ENCODE measurements around the gene TRAPPC2L. TPM values are rescaled to one million over a fixed set of nuclear protein-coding genes. Genes with fewer than 3 reads are reported as not detected.

Gene TRAPPC2L
- total RNA-seq, 6 donors from 2014 or later: 10.9 to 62.5 (median 32.4) TPM

DNA sequence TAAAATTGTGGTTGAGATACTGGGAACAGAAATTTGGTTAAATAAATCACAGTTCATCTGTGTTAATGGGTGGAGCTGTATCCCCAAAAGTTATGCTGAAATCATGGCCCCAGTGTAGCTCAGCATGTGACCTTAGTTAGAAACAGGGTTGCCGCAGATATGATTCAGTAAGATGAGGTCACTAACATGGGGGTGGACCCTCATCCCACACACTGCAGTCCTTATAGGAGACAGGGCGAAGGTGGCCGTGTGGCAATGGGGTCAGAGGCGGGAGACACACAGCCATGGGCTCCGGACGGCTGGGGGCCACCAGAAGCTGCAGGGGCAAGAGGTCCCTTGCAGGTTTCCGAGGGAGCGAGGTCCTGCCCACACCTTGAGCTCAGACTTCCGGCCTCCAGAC lies 10.8 kb upstream of the TRAPPC2L start:
- WGBS, 2 donors: 92 to 97% methylated on average over 9 of the region's 9 CpGs

DNA sequence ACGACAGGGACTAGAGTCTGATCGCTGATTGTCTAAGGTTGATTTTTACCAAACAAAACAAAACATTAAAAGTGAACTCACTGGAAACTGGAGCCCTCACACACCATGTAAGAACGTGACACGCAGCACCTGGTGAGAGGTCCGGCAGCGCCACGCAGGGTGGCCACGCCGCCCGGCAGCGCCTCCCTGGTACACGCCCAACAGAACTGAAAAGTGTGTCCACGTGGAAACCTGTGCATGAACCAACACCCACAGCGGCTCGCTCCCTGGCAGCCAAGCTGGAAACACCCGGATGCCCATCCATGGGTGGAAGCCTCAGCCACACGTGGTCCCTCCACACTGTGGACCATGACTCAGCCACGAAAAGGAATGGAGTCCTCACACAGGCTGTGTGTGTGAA lies 9.3 kb upstream of the TRAPPC2L start:
- Histone ChIP-seq H3K27me3 (no peaks in the 10 kb centered on the region), H3K9me3 (no peaks in the 10 kb centered on the region), H3K27ac (no peak overlapping the region), H3K36me3 (peaks cover 0 to 32% (median 23%) of the 10 kb centered on the region in 4 donors), H3K4me1 (no peaks in the 10 kb centered on the region), H3K4me3 (no peak overlapping the region)
- ATAC-seq (ENCODE audit: low FRiP score in 2 of 2): no peak
- DNase-seq: peak in 1 of 2 donors; percentile 74
- 92 to 93% methylated on average over 17 to 18 of the region's 18 CpGs for WGBS, 2 donors
- TF ChIP-seq CTCF (IDR thresholded peaks at IDR 0.05) (no peak), EP300 (IDR thresholded peaks at IDR 0.05) (no peak)

More for the DNA sequence above, 10.8 kb upstream of the TRAPPC2L start:
- Histone ChIP-seq H3K4me3 (no peak overlapping the region), H3K27ac (no peak overlapping the region), H3K27me3 (no peaks in the 10 kb centered on the region), H3K36me3 (peaks cover 0 to 41% (median 27%) of the 10 kb centered on the region in 4 donors), H3K9me3 (no peaks in the 10 kb centered on the region), H3K4me1 (no peaks in the 10 kb centered on the region)
- TF ChIP-seq EP300 (IDR thresholded peaks at IDR 0.05) (no peak), POLR2A (IDR thresholded peaks at IDR 0.05) (no peak), CTCF (IDR thresholded peaks at IDR 0.05) (no peak), POLR2AphosphoS5 (IDR thresholded peaks at IDR 0.05) (no peak)
- peak in 1 of 2 donors; percentile 52 for DNase-seq
- ATAC-seq (ENCODE audit: low FRiP score in 2 of 2): peak in 1 of 2 donors; percentile 50

DNA sequence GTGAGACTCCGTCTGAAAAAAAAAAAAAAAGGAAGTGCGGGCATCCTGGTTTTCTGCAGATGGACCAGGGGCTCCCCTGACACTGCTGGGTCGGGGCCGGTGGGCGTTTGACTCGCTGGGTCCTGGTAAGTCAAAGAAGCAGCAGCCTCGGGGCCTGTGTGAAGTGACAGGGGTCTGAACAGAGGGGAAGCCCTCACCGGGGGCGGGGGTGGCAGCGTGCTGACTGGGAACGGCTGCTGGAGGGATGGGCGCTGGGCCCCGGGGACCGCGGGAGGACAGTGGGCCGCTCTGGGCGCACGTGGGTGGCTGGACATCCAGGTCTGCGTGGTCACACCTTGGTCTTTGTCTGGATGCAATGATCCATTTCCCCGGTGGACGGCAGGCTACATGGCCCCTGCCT lies 8.4 kb upstream of the TRAPPC2L start:
- WGBS, 2 donors: 92 to 95% methylated on average over 15 to 18 of the region's 21 CpGs
- Histone ChIP-seq H3K36me3 (peaks cover 0 to 24% (median 18%) of the 10 kb centered on the region in 4 donors), H3K4me3 (no peak overlapping the region), H3K27ac (no peak overlapping the region), H3K4me1 (peaks cover 2 to 4% (median 4%) of the 10 kb centered on the region in 4 donors), H3K9me3 (no peaks in the 10 kb centered on the region), H3K27me3 (no peaks in the 10 kb centered on the region)
- ATAC-seq (ENCODE audit: low FRiP score in 2 of 2) (no peak), DNase-seq (peak in 1 of 2 donors; percentile 68)
- TF ChIP-seq POLR2A (IDR thresholded peaks at IDR 0.05): no peak
- no peak for TF ChIP-seq CTCF (IDR thresholded peaks at IDR 0.05)
- no peak for TF ChIP-seq EP300 (IDR thresholded peaks at IDR 0.05)
- no peak for TF ChIP-seq POLR2AphosphoS5 (IDR thresholded peaks at IDR 0.05)

- no peaks in the 10 kb centered on the region for H3K27me3 ChIP-seq
- 92 to 95% methylated on average over 30 to 33 of the region's 33 CpGs for WGBS, 2 donors
- H3K4me3 ChIP-seq: no peak overlapping the region
- H3K36me3 ChIP-seq: peaks cover 0 to 24% (median 15%) of the 10 kb centered on the region in 4 donors
- ATAC-seq (ENCODE audit: low FRiP score in 2 of 2) (no peak), DNase-seq (peak in 1 of 2 donors; percentile 68)
- H3K4me1 ChIP-seq: peaks cover 12 to 25% (median 24%) of the 10 kb centered on the region in 4 donors
- H3K9me3 ChIP-seq: no peaks in the 10 kb centered on the region
- H3K27ac ChIP-seq: no peak overlapping the region
- no peak for TF ChIP-seq POLR2AphosphoS5 (IDR thresholded peaks at IDR 0.05)
- TF ChIP-seq EP300 (IDR thresholded peaks at IDR 0.05): no peak
- no peak for TF ChIP-seq CTCF (IDR thresholded peaks at IDR 0.05)
- TF ChIP-seq POLR2A (IDR thresholded peaks at IDR 0.05): no peak
These were observed 6.3 kb upstream of the TRAPPC2L start for GRCh38 chr16:88850531-88851199.

GRCh38 chr16:88851616-88852015 lies 5.3 kb upstream of the TRAPPC2L start:
- H3K4me1 ChIP-seq: peaks cover 19 to 34% (median 31%) of the 10 kb centered on the region in 4 donors
- H3K4me3 ChIP-seq: no peak overlapping the region
- ATAC-seq (ENCODE audit: low FRiP score in 2 of 2): no peak
- peaks cover 0 to 24% (median 15%) of the 10 kb centered on the region in 4 donors for H3K36me3 ChIP-seq
- TF ChIP-seq POLR2A (IDR thresholded peaks at IDR 0.05): no peak
- TF ChIP-seq POLR2AphosphoS5 (IDR thresholded peaks at IDR 0.05): no peak
- no peak for TF ChIP-seq CTCF (IDR thresholded peaks at IDR 0.05)
- no peak for TF ChIP-seq EP300 (IDR thresholded peaks at IDR 0.05)
- 90 to 97% methylated on average over 15 to 17 of the region's 19 CpGs for WGBS, 2 donors
- DNase-seq: peak in 1 of 2 donors; percentile 56
- H3K27me3 ChIP-seq: no peaks in the 10 kb centered on the region
- H3K9me3 ChIP-seq: no peaks in the 10 kb centered on the region
- H3K27ac ChIP-seq: no peak overlapping the region

All from upper lobe of left lung (tissue), 6 donors.